Astrocyte (in vitro differentiated cells and primary cell): ENCODE data around the gene SLC44A2.

Source experiments
- CTCF ChIP-seq: IDR thresholded peaks from 2 replicates; pipeline ENCODE4 v1.5.1; 2011; ENCODE audit warnings: low read depth, mild to moderate bottlenecking, inconsistent platforms, low read length, moderate library complexity; ENCODE audit not compliant: insufficient read depth
- EZH2 ChIP-seq: IDR thresholded peaks from 2 replicates; pipeline ENCODE4 v1.6.1; 2012; ENCODE audit warnings: mild to moderate bottlenecking, low read length, inconsistent platforms; ENCODE audit not compliant: insufficient read depth

GRCh38 chr19:10625762-10626138, 397 bp downstream of the SLC44A2 start:
- TF ChIP-seq EZH2 (no peak), CTCF (no peak)
